Activated naive CD8-positive, alpha-beta T cell treated with anti-CD3 and anti-CD28 coated beads, Interleukin-2, amount 10 ng/mL, durations not matched to agents 7 days and 5 days (primary cell): Measurements from ENCODE around the gene TMBIM4. TPM values are rescaled to one million over a fixed set of nuclear protein-coding genes. Genes with fewer than 3 reads are reported as not detected.

ENCODE experiments used
- ATAC-seq: fragments of 150-1000 bp; cut with Tn5 transposase; one replicate; pipeline ENCODE4 v1.10.0; 2021; ENCODE audit warnings: low read depth, moderate library complexity
- POLR2A ChIA-PET: fragments of 350-600 bp; sonication (Branson Sonifier 250); formaldehyde crosslinking; loops from one replicate; lab custom pipeline; 2021; ENCODE audit warnings: antibody characterized with exemption; lab: Charles Lee
- DNase-seq: peaks from one replicate; pipeline ENCODE4 v3.0.0; 2021
- H3K27ac Mint-ChIP-seq: one replicate; pipeline ENCODE4 v1.8.0; 2022; ENCODE audit warnings: mild to moderate bottlenecking, mixed read lengths
- H3K27me3 Mint-ChIP-seq: one replicate; pipeline ENCODE4 v1.8.0; 2022; ENCODE audit warnings: mild to moderate bottlenecking, moderate library complexity, mixed read lengths
- H3K36me3 Mint-ChIP-seq: one replicate; pipeline ENCODE4 v1.8.0; 2021; ENCODE audit warnings: mild to moderate bottlenecking, mixed read lengths
- H3K4me1 Mint-ChIP-seq: one replicate; pipeline ENCODE4 v1.8.0; 2021; ENCODE audit warnings: mixed read lengths
- H3K4me3 Mint-ChIP-seq: one replicate; pipeline ENCODE4 v1.8.0; 2022; ENCODE audit warnings: mild to moderate bottlenecking, moderate library complexity, mixed read lengths
- H3K9me3 Mint-ChIP-seq: one replicate; pipeline ENCODE4 v1.8.0; 2021; ENCODE audit warnings: mixed read lengths
- total RNA-seq, 2 experiments: library from RNA; stranded (reverse); gene quantifications; one replicate each; pipeline ENCODE4 v1.2.3, GENCODE V29; 2021

The TMBIM4 gene
- total RNA-seq, 2 experiments from 2014 or later = 72.1 to 77.1 TPM

GRCh38 chr12:66120477-66120876 lies 49.3 kb downstream of the TMBIM4 start:
- H3K36me3 Mint-ChIP-seq = peaks cover 33% of the 10 kb centered on the region
- peaks cover 18% of the 10 kb centered on the region for H3K4me1 Mint-ChIP-seq
- H3K4me3 Mint-ChIP-seq = no peak overlapping the region
- POLR2A ChIA-PET = interaction anchor here (1.4 to 1.9 kb wide), 2 partner anchors 10 kb away, joined by 6 to 7 read pairs; partner anchors contain the start of gene LLPH
- DNase-seq (no peak), ATAC-seq (no peak)
- no peaks in the 10 kb centered on the region for H3K27me3 Mint-ChIP-seq
- no peaks in the 10 kb centered on the region for H3K9me3 Mint-ChIP-seq
- no peak overlapping the region for H3K27ac Mint-ChIP-seq

GRCh38 chr12:66119870-66120241 lies 49.9 kb downstream of the TMBIM4 start:
- POLR2A ChIA-PET = interaction anchor here (1.4 kb wide), 1 partner anchor 11 kb away, joined by 6 read pairs; the partner anchor contains the start of gene LLPH
- Mint-ChIP-seq H3K27ac (no peak overlapping the region), H3K4me1 (peaks cover 15% of the 10 kb centered on the region), H3K36me3 (peaks cover 28% of the 10 kb centered on the region), H3K4me3 (peak overlapping the region; percentile 9), H3K27me3 (no peaks in the 10 kb centered on the region), H3K9me3 (no peaks in the 10 kb centered on the region)
- no peak for DNase-seq
- peak; percentile 81 for ATAC-seq

- ATAC-seq = no peak
- Mint-ChIP-seq H3K27ac (no peak overlapping the region), H3K4me3 (no peak overlapping the region), H3K4me1 (peaks cover 15% of the 10 kb centered on the region), H3K27me3 (no peaks in the 10 kb centered on the region), H3K36me3 (peaks cover 23% of the 10 kb centered on the region), H3K9me3 (no peaks in the 10 kb centered on the region)
- no peak for DNase-seq
- POLR2A ChIA-PET = interaction anchor here (1.4 kb wide), 1 partner anchor 12 kb away, joined by 6 read pairs; the partner anchor contains the start of gene LLPH
Measured at GRCh38 chr12:66119229-66119869, 50.4 kb downstream of the TMBIM4 start.

GRCh38 chr12:66118240-66118891 lies 51.4 kb downstream of the TMBIM4 start:
- no peak overlapping the region for H3K4me3 Mint-ChIP-seq

GRCh38 chr12:66117242-66117641 lies 52.6 kb downstream of the TMBIM4 start:
- Mint-ChIP-seq H3K27me3 (peaks cover 2% of the 10 kb centered on the region), H3K4me1 (peaks cover 12% of the 10 kb centered on the region), H3K9me3 (no peaks in the 10 kb centered on the region), H3K27ac (no peak overlapping the region), H3K4me3 (no peak overlapping the region), H3K36me3 (peaks cover 9% of the 10 kb centered on the region)
- no peak for DNase-seq
- ATAC-seq = no peak
- POLR2A ChIA-PET = no interaction called here

More at GRCh38 chr12:66118240-66118891, 51.4 kb downstream of the TMBIM4 start:
- Mint-ChIP-seq H3K27ac (no peak overlapping the region), H3K4me1 (peaks cover 13% of the 10 kb centered on the region), H3K27me3 (no peaks in the 10 kb centered on the region), H3K9me3 (no peaks in the 10 kb centered on the region), H3K36me3 (peaks cover 15% of the 10 kb centered on the region)
- ATAC-seq (no peak), DNase-seq (no peak)
- POLR2A ChIA-PET = no interaction called here

- Mint-ChIP-seq H3K27ac (no peak overlapping the region), H3K9me3 (no peaks in the 10 kb centered on the region), H3K4me1 (peaks cover 9% of the 10 kb centered on the region), H3K4me3 (no peak overlapping the region), H3K27me3 (peaks cover 2% of the 10 kb centered on the region), H3K36me3 (peaks cover 8% of the 10 kb centered on the region)
- POLR2A ChIA-PET = interaction anchor here (1.6 kb wide), 1 partner anchor 15 kb away, joined by 6 read pairs; the partner anchor contains the start of gene LLPH
- DNase-seq (no peak), ATAC-seq (no peak)
Measured at GRCh38 chr12:66115071-66115600, 54.7 kb downstream of the TMBIM4 start.

- no peak overlapping the region for H3K4me3 Mint-ChIP-seq
- peaks cover 1% of the 10 kb centered on the region for H3K36me3 Mint-ChIP-seq
- DNase-seq (no peak), ATAC-seq (no peak)
- H3K9me3 Mint-ChIP-seq = no peaks in the 10 kb centered on the region
- no peak overlapping the region for H3K27ac Mint-ChIP-seq
- peaks cover 2% of the 10 kb centered on the region for H3K27me3 Mint-ChIP-seq
- POLR2A ChIA-PET = no interaction called here
- peaks cover 7% of the 10 kb centered on the region for H3K4me1 Mint-ChIP-seq
Measured at GRCh38 chr12:66113471-66113870, 56.3 kb downstream of the TMBIM4 start.

- Mint-ChIP-seq H3K4me1 (peaks cover 8% of the 10 kb centered on the region), H3K9me3 (no peaks in the 10 kb centered on the region), H3K36me3 (no peaks in the 10 kb centered on the region), H3K27ac (no peak overlapping the region), H3K27me3 (peaks cover 2% of the 10 kb centered on the region), H3K4me3 (no peak overlapping the region)
- POLR2A ChIA-PET = no interaction called here
- no peak for ATAC-seq
- DNase-seq = no peak
Measured at GRCh38 chr12:66111605-66112004, 58.2 kb downstream of the TMBIM4 start.

- Mint-ChIP-seq H3K4me3 (no peak overlapping the region), H3K27ac (no peak overlapping the region), H3K27me3 (peaks cover 7% of the 10 kb centered on the region), H3K9me3 (no peaks in the 10 kb centered on the region), H3K36me3 (no peaks in the 10 kb centered on the region), H3K4me1 (peaks cover 8% of the 10 kb centered on the region)
- POLR2A ChIA-PET = no interaction called here
- ATAC-seq = no peak
- no peak for DNase-seq
Measured at GRCh38 chr12:66109056-66109455, 60.7 kb downstream of the TMBIM4 start.

GRCh38 chr12:66108386-66108785 lies 61.4 kb downstream of the TMBIM4 start:
- POLR2A ChIA-PET = no interaction called here
- H3K4me3 Mint-ChIP-seq = no peak overlapping the region
- DNase-seq (no peak), ATAC-seq (no peak)
- peaks cover 8% of the 10 kb centered on the region for H3K4me1 Mint-ChIP-seq
- H3K27ac Mint-ChIP-seq = no peak overlapping the region
- peaks cover 7% of the 10 kb centered on the region for H3K27me3 Mint-ChIP-seq
- H3K36me3 Mint-ChIP-seq = no peaks in the 10 kb centered on the region
- H3K9me3 Mint-ChIP-seq = no peaks in the 10 kb centered on the region

- Mint-ChIP-seq H3K27ac (no peak overlapping the region), H3K9me3 (no peaks in the 10 kb centered on the region), H3K4me1 (peaks cover 8% of the 10 kb centered on the region), H3K36me3 (no peaks in the 10 kb centered on the region), H3K4me3 (no peak overlapping the region), H3K27me3 (peaks cover 10% of the 10 kb centered on the region)
- ATAC-seq (peak; percentile 79), DNase-seq (peak; percentile 31)
- POLR2A ChIA-PET = no interaction called here
Measured at GRCh38 chr12:66107451-66107915, 62.3 kb downstream of the TMBIM4 start.

GRCh38 chr12:66103016-66103913 lies 66.5 kb downstream of the TMBIM4 start:
- ATAC-seq = no peak
- POLR2A ChIA-PET = no interaction called here
- DNase-seq = no peak
- Mint-ChIP-seq H3K27ac (no peak overlapping the region), H3K9me3 (peaks cover 3% of the 10 kb centered on the region), H3K36me3 (peaks cover 2% of the 10 kb centered on the region), H3K4me1 (no peaks in the 10 kb centered on the region), H3K4me3 (no peak overlapping the region), H3K27me3 (peaks cover 21% of the 10 kb centered on the region)
